Fibroblast of pulmonary artery (primary cell): Measurements from ENCODE around the gene HSDL1.
"Not testable (repeated sequence)": the region's sequence is repeated elsewhere in the genome, so short reads cannot be mapped to it uniquely, and the experiment has no call there.

ENCODE experiments used
- DNase-seq: peaks from one replicate; pipeline ENCODE4 v3.0.0-alpha.2; 2010; ENCODE audit warnings: low read depth
- H3K4me3 ChIP-seq: replicated peaks from 2 replicates; pipeline ENCODE4 v1.5.1; 2011; ENCODE audit warnings: low read depth, mild to moderate bottlenecking, control low read depth, low read length, moderate library complexity
- CTCF ChIP-seq: IDR thresholded peaks from 2 replicates; pipeline ENCODE4 v1.5.1; 2011; ENCODE audit warnings: mild to moderate bottlenecking, control low read depth, low read length, inconsistent platforms; ENCODE audit errors: missing control alignments

Gene HSDL1

DNA sequence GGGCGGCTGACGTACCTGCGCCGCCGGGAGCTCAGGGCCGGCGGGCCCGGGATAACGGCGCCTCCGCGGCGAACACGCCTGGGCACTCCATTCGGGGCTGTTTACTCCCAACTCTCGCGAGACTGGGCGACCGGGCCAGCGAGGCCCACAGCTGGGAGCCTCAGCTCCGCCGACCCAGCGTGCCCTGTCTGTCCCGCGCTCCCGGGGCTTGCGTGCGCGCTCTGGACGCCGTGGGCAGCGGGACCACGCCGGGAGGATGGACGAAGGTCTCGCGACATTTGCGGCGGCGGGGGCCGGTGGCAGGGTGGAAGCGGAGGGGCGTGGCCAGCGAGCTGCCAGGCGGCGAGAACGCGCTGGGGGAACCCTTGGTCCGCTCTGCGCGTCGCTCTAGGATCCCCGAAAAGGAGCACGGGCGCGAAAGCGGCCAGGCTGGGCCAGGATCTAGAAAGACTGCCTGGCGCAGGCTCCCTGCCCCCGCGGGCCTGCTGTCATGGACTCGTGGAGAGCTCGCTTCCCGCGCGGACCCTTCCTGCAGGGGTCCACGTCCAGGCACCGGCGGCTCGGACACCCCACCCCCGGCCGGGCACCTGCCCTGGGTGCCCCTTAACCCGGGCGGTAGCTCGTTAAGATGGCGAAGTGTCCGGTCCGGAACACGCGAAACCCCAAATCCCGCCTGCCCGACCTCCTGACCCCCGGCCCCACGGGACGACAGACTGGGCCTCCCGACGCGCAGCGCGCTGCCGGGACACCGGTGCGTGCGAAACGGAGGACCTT is 28.1 kb downstream of the HSDL1 start, which contains the start of gene MBTPS1:
Gene MBTPS1 (minus strand): TSS at position 223 of the 774 bp plus-strand sequence. CDS start 15,159 bp downstream, outside the sequence.
- peak; percentile 98 for DNase-seq
- no peak for TF ChIP-seq CTCF
- peak within 1 kb of the TSS; percentile 95 for H3K4me3 ChIP-seq

DNA sequence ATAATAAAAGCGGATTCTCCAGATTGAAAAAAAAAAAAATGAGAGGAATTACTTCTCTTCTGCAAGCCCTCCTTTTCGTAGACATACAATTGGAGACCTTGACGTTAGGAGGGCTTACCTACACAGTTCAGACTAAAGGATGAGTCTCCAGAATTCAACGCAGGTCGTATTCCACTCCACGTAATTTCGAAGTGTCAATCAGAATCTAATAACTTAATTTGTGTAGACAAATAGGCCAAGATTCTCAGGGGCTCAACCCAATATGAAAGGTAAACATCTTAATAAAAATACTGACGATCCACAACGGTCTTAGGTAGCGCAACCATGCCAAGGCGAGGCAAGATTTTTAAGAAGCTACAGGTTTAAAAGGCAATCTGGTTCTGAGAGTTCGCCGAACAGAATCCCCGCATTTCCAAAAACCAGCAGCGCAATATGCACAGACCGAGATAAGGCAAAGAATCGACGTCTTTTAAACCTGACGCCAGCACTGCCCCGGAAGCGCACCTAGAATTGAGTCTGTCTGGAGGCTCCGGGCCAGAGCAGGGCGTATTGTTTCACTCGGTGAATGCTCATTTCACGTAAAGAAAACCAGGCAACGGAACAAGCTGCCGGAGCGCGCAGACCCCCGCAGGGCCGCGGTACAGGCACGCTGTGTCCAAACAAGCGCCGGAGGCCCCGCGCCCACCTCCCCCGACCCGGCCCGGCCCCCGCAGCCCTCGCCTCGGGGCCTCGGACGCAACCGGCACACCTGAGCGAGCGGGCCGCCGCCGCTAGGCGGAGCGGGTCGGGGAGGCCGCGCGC is 28.9 kb downstream of the HSDL1 start:
- H3K4me3 ChIP-seq: peak overlapping the region; percentile 95
- no peak for TF ChIP-seq CTCF
- DNase-seq: peak; percentile 49

GRCh38 chr16:84111949-84112348 is 33.0 kb downstream of the HSDL1 start:
- not testable (repeated sequence) for DNase-seq, H3K4me3 ChIP-seq

DNA sequence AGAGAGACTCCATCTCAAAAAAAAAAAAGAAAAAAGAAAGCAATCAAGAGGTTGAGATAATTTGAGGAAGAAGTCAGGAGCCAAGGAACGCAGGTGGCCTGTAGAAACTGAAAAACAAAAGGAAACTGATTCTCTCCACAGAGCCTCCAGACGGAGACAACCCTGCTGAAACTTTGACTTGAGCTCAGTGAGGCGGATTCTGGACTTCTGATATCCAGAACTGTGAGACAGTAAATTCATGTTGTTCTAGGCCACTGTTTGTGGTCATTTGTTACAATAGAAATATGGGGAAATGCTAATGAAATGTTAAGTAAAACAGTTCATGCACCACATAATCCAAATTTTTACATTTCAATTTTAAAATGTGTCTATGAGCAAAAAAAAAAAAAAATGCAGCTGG is 33.5 kb downstream of the HSDL1 start:
- no peak overlapping the region for H3K4me3 ChIP-seq
- no peak for DNase-seq
- no peak for TF ChIP-seq CTCF

DNA sequence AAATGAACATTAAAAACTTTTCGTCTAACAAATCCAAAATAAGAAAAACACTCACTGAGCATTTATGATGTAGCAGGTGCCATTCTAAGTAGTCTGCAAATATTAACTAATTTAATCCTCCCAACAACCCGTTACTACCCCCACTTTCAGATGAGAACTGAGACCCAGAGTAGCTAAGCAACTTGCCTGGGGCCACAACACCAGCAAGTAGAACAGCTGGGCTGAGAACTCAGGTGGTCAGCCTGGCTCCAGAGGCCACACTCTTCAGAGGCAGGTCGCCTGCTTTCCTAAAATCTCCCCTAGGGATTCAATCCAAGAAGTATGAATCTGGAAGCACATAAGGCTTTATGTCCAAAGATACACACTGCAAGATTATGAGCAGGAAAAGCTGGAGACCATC is 34.5 kb downstream of the HSDL1 start:
- TF ChIP-seq CTCF: no peak
- no peak overlapping the region for H3K4me3 ChIP-seq
- DNase-seq: no peak

DNA sequence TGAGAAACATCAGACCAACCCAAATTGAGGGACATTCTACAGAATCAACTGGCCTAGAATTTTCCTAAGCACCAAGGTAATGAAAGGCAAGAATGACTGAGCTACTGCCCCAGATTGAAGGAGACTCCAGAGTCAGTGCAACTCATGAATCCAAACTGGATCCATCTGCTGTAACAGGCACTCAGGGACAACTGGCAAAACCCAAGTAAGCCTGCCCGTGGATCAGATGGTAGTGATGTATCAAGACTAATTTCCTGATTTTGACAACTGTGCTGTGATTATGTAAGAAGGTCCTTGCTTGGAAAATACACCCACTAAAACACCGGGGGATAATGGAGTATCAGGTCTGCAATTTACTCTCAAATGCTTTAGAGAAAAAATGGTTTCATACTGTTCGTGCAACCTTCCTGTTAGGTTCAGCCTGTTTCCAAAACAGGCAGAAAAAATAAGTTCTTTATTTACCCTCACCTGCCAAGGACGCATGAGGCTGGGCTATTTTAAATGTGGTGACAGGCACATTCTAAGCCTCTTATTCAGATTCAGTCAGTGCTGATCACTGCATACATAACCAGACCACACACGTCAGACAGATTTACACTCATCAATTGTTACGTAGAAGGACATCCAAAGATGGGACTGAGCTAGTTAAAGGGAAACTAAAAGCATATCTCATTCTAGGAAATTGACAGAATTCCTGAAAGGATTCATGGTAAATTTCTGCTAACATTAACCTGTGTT is 35.2 kb downstream of the HSDL1 start:
- no peak for DNase-seq
- no peak overlapping the region for H3K4me3 ChIP-seq
- TF ChIP-seq CTCF: no peak

GRCh38 chr16:84107921-84108320 is 37.1 kb downstream of the HSDL1 start:
- H3K4me3 ChIP-seq: no peak overlapping the region
- no peak for TF ChIP-seq CTCF
- DNase-seq: no peak
